Measurements from ENCODE around the gene HSPE1.

DNA sequence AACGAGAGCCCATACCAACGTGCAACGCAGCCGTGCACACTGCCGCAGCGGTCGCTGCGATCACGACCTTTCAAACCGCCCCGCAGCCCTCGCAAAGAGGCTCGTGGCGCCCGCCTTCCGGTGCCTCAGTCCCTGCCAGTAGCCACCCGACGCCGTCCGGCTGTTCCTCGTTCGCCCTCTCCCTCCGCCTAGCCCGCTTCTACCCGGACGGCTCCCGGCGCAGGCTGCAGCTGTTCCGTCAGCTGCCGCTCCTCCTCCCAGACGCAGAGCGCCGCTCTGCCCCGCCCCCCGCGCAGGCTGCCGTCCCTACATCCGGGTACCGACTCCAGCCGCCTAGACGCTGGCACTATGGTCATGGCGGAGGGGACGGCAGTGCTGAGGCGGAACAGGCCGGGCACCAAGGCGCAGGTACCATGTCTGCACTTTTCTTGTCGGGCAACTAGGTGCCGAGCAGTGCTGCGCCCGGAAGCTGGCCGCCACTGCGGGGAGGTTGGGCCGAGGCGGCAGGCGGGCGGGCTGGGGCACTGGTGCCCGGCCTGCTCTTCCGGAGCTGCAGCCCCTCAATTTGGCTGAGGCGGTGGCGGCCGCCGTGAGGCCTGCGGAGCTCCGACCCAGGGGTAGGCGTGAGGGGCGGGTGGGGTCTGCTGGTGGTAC lies 15.7 kb downstream of the HSPE1 start, which contains the start of gene MOB4:
- TF ChIP-seq, protein P1, sequence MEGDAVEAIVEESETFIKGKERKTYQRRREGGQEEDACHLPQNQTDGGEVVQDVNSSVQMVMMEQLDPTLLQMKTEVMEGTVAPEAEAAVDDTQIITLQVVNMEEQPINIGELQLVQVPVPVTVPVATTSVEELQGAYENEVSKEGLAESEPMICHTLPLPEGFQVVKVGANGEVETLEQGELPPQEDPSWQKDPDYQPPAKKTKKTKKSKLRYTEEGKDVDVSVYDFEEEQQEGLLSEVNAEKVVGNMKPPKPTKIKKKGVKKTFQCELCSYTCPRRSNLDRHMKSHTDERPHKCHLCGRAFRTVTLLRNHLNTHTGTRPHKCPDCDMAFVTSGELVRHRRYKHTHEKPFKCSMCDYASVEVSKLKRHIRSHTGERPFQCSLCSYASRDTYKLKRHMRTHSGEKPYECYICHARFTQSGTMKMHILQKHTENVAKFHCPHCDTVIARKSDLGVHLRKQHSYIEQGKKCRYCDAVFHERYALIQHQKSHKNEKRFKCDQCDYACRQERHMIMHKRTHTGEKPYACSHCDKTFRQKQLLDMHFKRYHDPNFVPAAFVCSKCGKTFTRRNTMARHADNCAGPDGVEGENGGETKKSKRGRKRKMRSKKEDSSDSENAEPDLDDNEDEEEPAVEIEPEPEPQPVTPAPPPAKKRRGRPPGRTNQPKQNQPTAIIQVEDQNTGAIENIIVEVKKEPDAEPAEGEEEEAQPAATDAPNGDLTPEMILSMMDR (conservative IDR thresholded peaks at IDR 0.05; ENCODE audit: low read depth, low read length): no peak
- TF ChIP-seq EZH2 (IDR thresholded peaks at IDR 0.05; ENCODE audit: low read length, unreplicated experiment): no peak
- TF ChIP-seq EZH2phosphoT487 (IDR thresholded peaks at IDR 0.05; ENCODE audit: borderline replicate concordance, low read length): no peak
